ENCODE measurements around the gene CCDC40.

Gene CCDC40

DNA sequence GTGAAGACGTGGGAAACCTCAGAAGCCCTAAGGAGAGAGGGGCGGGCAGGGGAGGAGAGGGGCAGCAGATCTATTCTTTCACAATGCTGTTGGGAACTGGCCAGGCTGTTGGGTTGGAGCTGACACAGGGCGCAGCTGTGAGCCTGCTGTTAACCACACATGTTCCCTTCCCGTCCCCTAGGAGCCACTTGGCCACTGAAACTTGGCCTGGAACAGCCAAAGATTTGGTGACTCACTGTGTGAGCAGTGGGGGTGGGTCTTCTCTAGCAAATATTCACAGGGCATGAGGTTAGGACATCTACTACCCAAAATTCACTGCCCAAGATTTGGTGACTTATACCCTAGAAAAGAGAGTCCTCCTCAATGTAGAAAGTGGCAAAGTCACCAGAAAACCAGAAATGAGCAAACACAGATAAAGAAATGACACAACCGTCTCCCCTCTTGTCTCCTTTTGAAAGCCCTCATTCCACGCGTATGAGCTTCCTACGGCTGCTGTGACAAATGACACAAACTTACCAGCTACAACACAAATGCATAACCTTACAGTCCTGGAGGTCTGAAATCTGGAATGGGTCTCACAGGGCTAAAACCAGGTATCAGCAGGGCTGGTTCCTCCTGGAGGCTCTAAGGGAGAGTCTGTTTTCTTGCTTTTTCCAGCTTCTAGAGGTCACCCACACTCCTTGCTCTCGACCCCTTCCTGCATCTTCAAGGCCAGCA lies 7.0 kb upstream of the CCDC40 start:
- DNase-seq (ENCODE audit: extremely low read depth, insufficient read length): no peak
- H3K4me3 ChIP-seq (replicated peaks; ENCODE audit: low read depth, low read length): no peak overlapping the region
- no peaks in the 10 kb centered on the region for H3K36me3 ChIP-seq (ENCODE audit: control insufficient read depth, insufficient read depth, low read length)
- no peaks in the 10 kb centered on the region for H3K27me3 ChIP-seq (replicated peaks; ENCODE audit: control insufficient read depth, insufficient read depth, low read length)
- TF ChIP-seq, protein P1, sequence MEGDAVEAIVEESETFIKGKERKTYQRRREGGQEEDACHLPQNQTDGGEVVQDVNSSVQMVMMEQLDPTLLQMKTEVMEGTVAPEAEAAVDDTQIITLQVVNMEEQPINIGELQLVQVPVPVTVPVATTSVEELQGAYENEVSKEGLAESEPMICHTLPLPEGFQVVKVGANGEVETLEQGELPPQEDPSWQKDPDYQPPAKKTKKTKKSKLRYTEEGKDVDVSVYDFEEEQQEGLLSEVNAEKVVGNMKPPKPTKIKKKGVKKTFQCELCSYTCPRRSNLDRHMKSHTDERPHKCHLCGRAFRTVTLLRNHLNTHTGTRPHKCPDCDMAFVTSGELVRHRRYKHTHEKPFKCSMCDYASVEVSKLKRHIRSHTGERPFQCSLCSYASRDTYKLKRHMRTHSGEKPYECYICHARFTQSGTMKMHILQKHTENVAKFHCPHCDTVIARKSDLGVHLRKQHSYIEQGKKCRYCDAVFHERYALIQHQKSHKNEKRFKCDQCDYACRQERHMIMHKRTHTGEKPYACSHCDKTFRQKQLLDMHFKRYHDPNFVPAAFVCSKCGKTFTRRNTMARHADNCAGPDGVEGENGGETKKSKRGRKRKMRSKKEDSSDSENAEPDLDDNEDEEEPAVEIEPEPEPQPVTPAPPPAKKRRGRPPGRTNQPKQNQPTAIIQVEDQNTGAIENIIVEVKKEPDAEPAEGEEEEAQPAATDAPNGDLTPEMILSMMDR (IDR thresholded peaks at IDR 0.05; ENCODE audit: insufficient read depth, low read length, poor library complexity, severe bottlenecking): no peak

DNA sequence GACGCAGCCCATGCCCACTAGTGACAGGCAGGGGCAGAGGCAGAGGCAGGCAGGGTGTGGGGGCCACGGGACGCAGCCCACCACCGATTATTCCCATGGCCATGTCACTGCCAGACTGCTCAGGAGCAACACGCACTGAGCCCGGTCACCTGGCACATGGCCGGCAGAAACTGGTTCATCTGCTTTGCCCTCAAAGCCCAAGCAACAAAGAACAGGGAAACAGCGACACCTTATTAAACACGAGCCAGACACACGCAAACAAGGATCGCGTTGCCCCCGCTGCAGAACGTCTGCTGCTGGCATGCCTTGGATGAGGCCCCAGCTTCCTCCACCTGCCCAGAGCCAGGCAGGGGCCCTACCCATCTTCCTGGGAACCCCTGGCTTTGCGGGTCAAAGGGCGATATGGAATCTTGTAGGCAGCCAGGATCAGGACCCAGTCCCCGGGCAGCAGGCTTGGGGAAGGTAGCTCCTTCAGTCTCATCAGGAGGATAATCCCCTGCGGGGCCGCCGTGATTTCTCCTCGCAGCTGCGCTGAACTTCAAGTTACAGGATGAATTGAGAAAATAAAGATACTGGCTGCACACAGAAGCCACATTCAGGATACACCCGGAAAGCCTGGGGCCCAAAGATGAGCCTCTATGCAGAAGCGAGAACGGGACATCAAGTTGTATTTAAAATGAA lies 5.6 kb upstream of the CCDC40 start:
- no peak for DNase-seq (ENCODE audit: extremely low read depth, insufficient read length)
- Histone ChIP-seq H3K36me3 (ENCODE audit: control insufficient read depth, insufficient read depth, low read length) (no peaks in the 10 kb centered on the region), H3K4me3 (replicated peaks; ENCODE audit: low read depth, low read length) (no peak overlapping the region), H3K27me3 (replicated peaks; ENCODE audit: control insufficient read depth, insufficient read depth, low read length) (no peaks in the 10 kb centered on the region)
- TF ChIP-seq, protein P1 (IDR thresholded peaks at IDR 0.05; ENCODE audit: insufficient read depth, low read length, poor library complexity, severe bottlenecking): no peak

DNA sequence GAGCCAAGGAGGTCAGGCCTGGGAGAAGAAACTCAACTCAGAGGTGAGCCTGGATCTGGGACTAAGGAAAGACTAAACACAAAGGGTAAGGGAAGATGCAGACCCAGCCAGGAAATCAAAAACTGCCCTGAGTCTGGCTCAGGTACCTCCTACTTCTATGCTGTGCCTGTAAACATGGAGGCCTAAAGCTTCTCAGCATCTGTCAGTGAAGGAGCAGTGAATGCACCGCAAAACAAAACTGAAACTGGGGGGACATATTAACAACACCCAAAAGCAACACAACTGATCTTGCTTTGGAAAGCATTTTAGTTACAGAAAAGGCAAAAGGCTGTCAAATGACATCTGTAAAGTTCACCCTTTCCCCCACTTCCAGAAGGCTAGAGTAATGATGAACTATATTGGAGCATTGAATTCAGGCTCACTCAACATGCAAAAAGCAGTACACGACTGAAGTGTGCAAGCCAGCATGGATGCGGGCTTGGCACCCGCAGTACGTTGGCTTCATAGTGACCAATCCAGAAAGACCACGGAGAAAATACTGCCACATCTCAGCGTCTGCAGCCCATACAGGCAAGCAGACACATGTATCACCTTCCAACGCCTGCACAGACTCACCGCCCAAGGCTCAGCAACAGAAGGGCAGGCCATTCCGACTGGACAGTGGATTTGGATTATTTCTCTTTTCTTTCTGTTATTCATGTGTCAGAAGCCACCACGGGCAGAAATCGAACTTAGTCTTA lies 4.6 kb upstream of the CCDC40 start:
- no peak for DNase-seq (ENCODE audit: extremely low read depth, insufficient read length)
- no peak overlapping the region for H3K4me3 ChIP-seq (replicated peaks; ENCODE audit: low read depth, low read length)
- TF ChIP-seq, protein P1 (IDR thresholded peaks at IDR 0.05; ENCODE audit: insufficient read depth, low read length, poor library complexity, severe bottlenecking): no peak
- H3K27me3 ChIP-seq (replicated peaks; ENCODE audit: control insufficient read depth, insufficient read depth, low read length): no peaks in the 10 kb centered on the region; the same call in 1 of the 2 replicates
- no peaks in the 10 kb centered on the region for H3K36me3 ChIP-seq (ENCODE audit: control insufficient read depth, insufficient read depth, low read length)

DNA sequence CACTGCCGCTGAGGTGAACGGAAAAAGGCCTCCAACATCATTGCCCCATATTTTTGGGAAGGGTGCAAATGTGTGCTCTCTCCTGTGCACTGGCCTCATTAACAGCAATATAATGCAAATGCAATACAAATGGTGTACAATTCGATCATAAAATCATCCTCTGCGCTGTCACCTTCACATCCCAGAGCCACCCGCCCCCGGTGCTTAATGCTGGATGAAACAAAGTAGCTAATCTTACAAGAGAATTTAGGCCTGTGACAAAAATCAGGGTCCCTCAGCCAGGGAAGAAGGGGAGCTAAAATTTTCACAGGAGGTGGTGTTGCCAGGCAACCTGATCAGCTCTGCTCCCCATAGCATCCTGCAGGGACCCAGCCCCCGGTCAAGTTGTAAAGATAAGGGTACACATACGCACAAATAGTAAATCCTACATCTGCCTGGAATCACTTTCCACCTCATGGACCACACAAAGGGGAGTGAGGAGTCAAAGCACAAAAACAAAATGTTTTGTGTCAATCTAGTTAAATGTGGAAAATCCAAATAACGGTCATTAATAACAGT lies 3.7 kb upstream of the CCDC40 start:
- TF ChIP-seq, protein P1 (IDR thresholded peaks at IDR 0.05; ENCODE audit: insufficient read depth, low read length, poor library complexity, severe bottlenecking): no peak

DNA sequence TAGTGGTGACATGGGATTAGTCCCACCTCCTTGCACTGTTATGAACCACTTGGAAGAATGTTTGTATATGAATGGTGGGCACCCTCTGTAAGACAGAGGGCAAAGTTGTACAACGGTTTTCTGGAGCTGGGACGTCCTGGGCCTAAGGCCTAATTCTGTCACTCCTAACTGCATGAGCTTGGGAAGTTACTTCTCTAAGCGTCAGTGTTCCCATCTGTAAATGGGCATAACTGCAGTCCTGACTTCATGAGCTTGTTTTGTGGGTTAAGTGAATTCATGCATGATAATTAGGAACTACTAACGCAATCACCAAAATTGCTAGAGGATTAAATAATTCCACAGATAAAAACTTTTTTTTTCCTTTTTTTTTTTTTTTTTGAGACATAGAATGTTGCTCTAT lies 2.6 kb upstream of the CCDC40 start:
- no peak overlapping the region for H3K4me3 ChIP-seq (replicated peaks; ENCODE audit: low read depth, low read length)
- no peak for DNase-seq (ENCODE audit: extremely low read depth, insufficient read length)
- no peaks in the 10 kb centered on the region; the same call in 1 of the 2 replicates for H3K27me3 ChIP-seq (replicated peaks; ENCODE audit: control insufficient read depth, insufficient read depth, low read length)
- H3K36me3 ChIP-seq (ENCODE audit: control insufficient read depth, insufficient read depth, low read length): no peaks in the 10 kb centered on the region
- TF ChIP-seq, protein P1 (IDR thresholded peaks at IDR 0.05; ENCODE audit: insufficient read depth, low read length, poor library complexity, severe bottlenecking): no peak

More for the DNA sequence above, 3.7 kb upstream of the CCDC40 start:
- no peaks in the 10 kb centered on the region for H3K36me3 ChIP-seq (ENCODE audit: control insufficient read depth, insufficient read depth, low read length)
- H3K4me3 ChIP-seq (replicated peaks; ENCODE audit: low read depth, low read length): no peak overlapping the region
- no peaks in the 10 kb centered on the region; the same call in 1 of the 2 replicates for H3K27me3 ChIP-seq (replicated peaks; ENCODE audit: control insufficient read depth, insufficient read depth, low read length)
- DNase-seq (ENCODE audit: extremely low read depth, insufficient read length): no peak

Data from GM06990 (cell line).